Measurements from ENCODE around the gene NALCN. TPM values are rescaled to one million over a fixed set of nuclear protein-coding genes. Genes with fewer than 3 reads are reported as not detected.

The NALCN gene
- total and polyA plus RNA-seq, 2 of the 8 experiments (the other 6 are each of a cell fraction or from before 2014, with no cell fraction given), result 0.26 to 0.54 TPM

DNA sequence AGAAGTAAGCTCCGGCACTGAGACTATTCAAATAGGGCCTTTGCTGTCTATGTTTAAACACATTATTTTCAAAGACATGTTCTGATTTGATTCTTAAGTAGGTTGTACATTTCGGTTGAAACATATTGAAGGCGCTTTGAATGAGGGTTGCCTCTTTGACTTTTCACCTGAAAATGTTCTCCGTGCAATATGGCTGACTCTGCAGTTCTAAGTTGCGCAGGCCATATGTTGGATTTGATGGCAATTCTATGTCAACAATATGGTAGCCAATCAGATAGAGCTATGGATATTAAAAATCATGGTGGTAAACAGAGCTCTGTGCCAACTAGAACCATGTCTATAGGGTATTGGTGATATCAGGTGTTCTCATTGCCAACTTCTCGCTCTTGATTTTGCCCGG lies 307.3 kb downstream of the NALCN start:
- DNase-seq (ENCODE audit: low read depth in 1 of 2, low spot score in 2 of 2) (no peak), FAIRE-seq (no peak)
- H3K27me3 ChIP-seq (replicated peaks in 1 of 4; ENCODE audit: control insufficient read depth in 3 of 4, extremely low read depth in 1 of 4, insufficient read depth in 3 of 4, low read length in 3 of 4), result no peaks in the 10 kb centered on the region
- H3K79me2 ChIP-seq (ENCODE audit: control insufficient read depth in 1 of 2, insufficient read depth in 2 of 2, low read length in 2 of 2), result no peaks in the 10 kb centered on the region
- H3K23ac ChIP-seq (ENCODE audit: insufficient read length), result no peak overlapping the region
- no peaks in the 10 kb centered on the region for H3K79me1 ChIP-seq (ENCODE audit: low read depth, low read length)
- peaks cover 0 to 4% of the 10 kb centered on the region in 2 experiments; a peak in 2 of 4 replicates for H3K9me3 ChIP-seq (ENCODE audit: insufficient read depth in 2 of 2, low read depth in 1 of 2, low read length in 1 of 2)
- H3K4me1 ChIP-seq (replicated peaks in 1 of 4; ENCODE audit: control insufficient read depth in 3 of 4, insufficient read depth in 4 of 4, low read length in 3 of 4), result peaks cover 2 to 4% (median 2%) of the 10 kb centered on the region in 4 experiments; a peak in 5 of 7 replicates
- no peak overlapping the region for H3K4me2 ChIP-seq (ENCODE audit: insufficient read depth in 1 of 2, low read depth in 2 of 2, low read length in 2 of 2)
- H2BK20ac ChIP-seq (ENCODE audit: low read length), result no peak overlapping the region
- no peak overlapping the region for H2BK15ac ChIP-seq (ENCODE audit: low read length)
- WGBS, 2 experiments (ENCODE audit: extremely low coverage in 1 of 2, insufficient coverage in 1 of 2, insufficient read length in 1 of 2, insufficient replicate concordance in 2 of 2, low coverage in 1 of 2, low lambda C conversion rate in 2 of 2, missing lambda C conversion rate in 1 of 2), result 95% methylated on average over 7 of the region's 7 CpGs; no CpG with 5 or more reads in 1 of the 2 experiments
- no peak overlapping the region for H3K9ac ChIP-seq (replicated peaks in 1 of 4; ENCODE audit: extremely low read depth in 1 of 4, low read depth in 3 of 4, low read length in 3 of 4)
- no peak overlapping the region for H2AFZ ChIP-seq (ENCODE audit: low read length)
- H3K14ac ChIP-seq (ENCODE audit: insufficient read length), result no peak overlapping the region
- no peak for TF ChIP-seq BRCA1 (IDR thresholded peaks at IDR 0.05; ENCODE audit: low read depth, low read length)
- TF ChIP-seq TAF1 (IDR thresholded peaks at IDR 0.05; ENCODE audit: low read depth, low read length), result no peak
- no peak for TF ChIP-seq HDAC2 (IDR thresholded peaks at IDR 0.05; ENCODE audit: borderline replicate concordance in 1 of 2, low read depth in 2 of 2, low read length in 2 of 2)
- ChIA-PET POLR2A (ENCODE audit: partially characterized antibody) (no interaction called here), CTCF (ENCODE audit: partially characterized antibody) (interaction anchor here (0.6 to 1.5 kb wide), 4 partner anchors 8 to 386 kb away, joined by 3 to 5 read pairs (median 4); no protein-coding TSS in a partner anchor)
- H3K27ac ChIP-seq (ENCODE audit: low read depth, low read length), result no peak overlapping the region
- no peak overlapping the region for H3K4ac ChIP-seq (replicated peaks; ENCODE audit: insufficient read length, low read depth, low read length)
- H3K4me3 ChIP-seq (ENCODE audit: extremely low read depth in 1 of 4, insufficient read depth in 2 of 4, low read depth in 3 of 4, low read length in 4 of 4), result no peak overlapping the region
- H3K36me3 ChIP-seq (ENCODE audit: control insufficient read depth in 2 of 4, insufficient read depth in 4 of 4, low read length in 3 of 4), result no peaks in the 10 kb centered on the region; a peak in 1 of 8 replicates
- H3K23me2 ChIP-seq (ENCODE audit: low read depth, low read length), result no peaks in the 10 kb centered on the region
- H2BK120ac ChIP-seq (replicated peaks; ENCODE audit: low read depth, low read length), result no peak overlapping the region
- H2BK5ac ChIP-seq (ENCODE audit: low read depth, low read length), result no peak overlapping the region
- H4K91ac ChIP-seq (replicated peaks; ENCODE audit: insufficient read length, low read length), result no peak overlapping the region
- no peak overlapping the region for H3K18ac ChIP-seq (ENCODE audit: extremely low read depth, low read length)
- no peak overlapping the region for H4K8ac ChIP-seq (ENCODE audit: extremely low read depth, insufficient read depth, low read length)
- no peak overlapping the region for H2BK12ac ChIP-seq (ENCODE audit: low read depth, low read length)
- no peak overlapping the region for H2AK5ac ChIP-seq (ENCODE audit: low read depth, low read length)
- no peak overlapping the region for H3K56ac ChIP-seq (replicated peaks; ENCODE audit: insufficient read length, low read depth, low read length)
- no peaks in the 10 kb centered on the region for H4K20me1 ChIP-seq (replicated peaks in 1 of 2; ENCODE audit: control insufficient read depth in 1 of 2, insufficient read depth in 2 of 2, low read length in 2 of 2)
- H4K5ac ChIP-seq (ENCODE audit: insufficient read length, low read depth, low read length), result no peak overlapping the region

Measured in H1 (cell line).